Measurements from ENCODE around the gene PSMB5. TPM values are rescaled to one million over a fixed set of nuclear protein-coding genes. Genes with fewer than 3 reads are reported as not detected.

PSMB5 gene
- total and polyA plus RNA-seq, 9 of the 15 experiments (the other 6 are each of a cell fraction or from before 2014, with no cell fraction given): 198 to 1,870 (median 269) TPM

- no peak for TF ChIP-seq RERE (CRISPR knock-in tag; IDR thresholded peaks at IDR 0.05; ENCODE audit: borderline replicate concordance)
- no peak for TF ChIP-seq ZNF280B (CRISPR knock-in tag; IDR thresholded peaks at IDR 0.05)
- TF ChIP-seq SMARCA4 (IDR thresholded peaks at IDR 0.05): peak; percentile 59
- TF ChIP-seq ARID3A (IDR thresholded peaks at IDR 0.05; ENCODE audit: borderline replicate concordance, low read depth, low read length): no peak
- TF ChIP-seq SAP30 (IDR thresholded peaks at IDR 0.05; ENCODE audit: borderline replicate concordance, insufficient read depth, low read depth, low read length, poor library complexity, severe bottlenecking): peak; percentile 82
- TF ChIP-seq CBFA2T3 (IDR thresholded peaks at IDR 0.05): no peak
- peak; percentile 71 for TF ChIP-seq NFIC (IDR thresholded peaks at IDR 0.05)
- TF ChIP-seq ARID3B (CRISPR knock-in tag; IDR thresholded peaks at IDR 0.05; ENCODE audit: borderline replicate concordance): 0 out of 2 replicates have a peak, but pooled peaks have one; percentile 24
These were observed 52.0 kb downstream of the PSMB5 start, which contains the start of gene AJUBA (continued) for GRCh38 chr14:22982477-22983245.
